ENCODE results near the gene IL12RB1. TPM values are rescaled to one million over a fixed set of nuclear protein-coding genes. Genes with fewer than 3 reads are reported as not detected.
A peak's percentile ranks its signal among the peaks of the same experiment; 100 is the strongest.

IL12RB1 gene
- total and polyA plus RNA-seq, 2 donors from 2014 or later = 0.45 to 3.2 TPM

DNA sequence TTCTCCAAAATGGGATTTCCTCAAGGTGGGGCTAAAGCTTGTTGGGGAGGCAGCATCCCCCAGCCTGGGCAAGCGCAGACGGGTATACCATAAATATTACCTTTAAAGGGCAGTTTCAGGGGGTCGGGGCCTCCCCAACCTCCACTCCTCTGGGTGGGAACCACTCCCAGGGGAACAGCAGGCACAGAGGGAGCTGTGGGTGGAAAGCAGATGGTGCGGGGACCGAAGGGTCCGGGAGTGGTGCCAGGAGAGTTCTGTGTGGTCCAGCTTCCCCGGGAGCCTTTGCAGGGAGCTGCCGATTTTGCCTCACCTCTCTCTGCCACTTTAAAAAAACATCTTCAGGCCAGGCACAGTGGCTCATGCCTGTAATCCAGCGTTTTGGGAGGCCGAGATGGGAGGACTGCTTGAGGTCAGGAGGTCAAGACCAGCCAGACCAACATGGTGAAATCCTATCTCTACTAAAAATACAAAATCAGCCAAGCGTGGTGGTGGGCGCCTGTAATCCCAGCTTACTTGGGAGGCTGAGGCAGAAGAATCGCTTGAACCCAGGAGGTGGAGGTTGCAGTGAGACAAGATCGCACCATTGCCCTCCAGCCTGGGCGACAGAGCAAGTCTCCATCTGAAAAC lies 16.3 kb upstream of the IL12RB1 start:
- no peak for DNase-seq
- no peaks in the 10 kb centered on the region for H3K9me3 ChIP-seq (ENCODE audit: control insufficient read depth in 2 of 3, insufficient read depth in 1 of 3, low read length in 3 of 3)
- no peak overlapping the region for H3K9ac ChIP-seq (ENCODE audit: low read length in 3 of 3)
- TF ChIP-seq, protein P1, sequence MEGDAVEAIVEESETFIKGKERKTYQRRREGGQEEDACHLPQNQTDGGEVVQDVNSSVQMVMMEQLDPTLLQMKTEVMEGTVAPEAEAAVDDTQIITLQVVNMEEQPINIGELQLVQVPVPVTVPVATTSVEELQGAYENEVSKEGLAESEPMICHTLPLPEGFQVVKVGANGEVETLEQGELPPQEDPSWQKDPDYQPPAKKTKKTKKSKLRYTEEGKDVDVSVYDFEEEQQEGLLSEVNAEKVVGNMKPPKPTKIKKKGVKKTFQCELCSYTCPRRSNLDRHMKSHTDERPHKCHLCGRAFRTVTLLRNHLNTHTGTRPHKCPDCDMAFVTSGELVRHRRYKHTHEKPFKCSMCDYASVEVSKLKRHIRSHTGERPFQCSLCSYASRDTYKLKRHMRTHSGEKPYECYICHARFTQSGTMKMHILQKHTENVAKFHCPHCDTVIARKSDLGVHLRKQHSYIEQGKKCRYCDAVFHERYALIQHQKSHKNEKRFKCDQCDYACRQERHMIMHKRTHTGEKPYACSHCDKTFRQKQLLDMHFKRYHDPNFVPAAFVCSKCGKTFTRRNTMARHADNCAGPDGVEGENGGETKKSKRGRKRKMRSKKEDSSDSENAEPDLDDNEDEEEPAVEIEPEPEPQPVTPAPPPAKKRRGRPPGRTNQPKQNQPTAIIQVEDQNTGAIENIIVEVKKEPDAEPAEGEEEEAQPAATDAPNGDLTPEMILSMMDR (IDR thresholded peaks at IDR 0.05; ENCODE audit: borderline replicate concordance, extremely low read depth, insufficient read depth) = no peak
- intact Hi-C loops (cut with DNase I) = no loop called here
- no peaks in the 10 kb centered on the region for H3K36me3 ChIP-seq (ENCODE audit: control insufficient read depth in 2 of 3, insufficient read depth in 3 of 3, low read length in 3 of 3)
- no peak overlapping the region for H3K27ac ChIP-seq (ENCODE audit: low read depth in 2 of 2, low read length in 2 of 2)
- H3K4me1 ChIP-seq (ENCODE audit: control insufficient read depth in 2 of 3, insufficient read depth in 2 of 3, low read depth in 1 of 3, low read length in 3 of 3) = peaks cover 0 to 14% (median 0%) of the 10 kb centered on the region in 3 donors
- H3K4me3 ChIP-seq (ENCODE audit: low read length in 3 of 3) = no peak overlapping the region
- FAIRE-seq = no peak
- H3K27me3 ChIP-seq (ENCODE audit: control insufficient read depth, insufficient read depth, low read length) = peaks cover 7% of the 10 kb centered on the region

DNA sequence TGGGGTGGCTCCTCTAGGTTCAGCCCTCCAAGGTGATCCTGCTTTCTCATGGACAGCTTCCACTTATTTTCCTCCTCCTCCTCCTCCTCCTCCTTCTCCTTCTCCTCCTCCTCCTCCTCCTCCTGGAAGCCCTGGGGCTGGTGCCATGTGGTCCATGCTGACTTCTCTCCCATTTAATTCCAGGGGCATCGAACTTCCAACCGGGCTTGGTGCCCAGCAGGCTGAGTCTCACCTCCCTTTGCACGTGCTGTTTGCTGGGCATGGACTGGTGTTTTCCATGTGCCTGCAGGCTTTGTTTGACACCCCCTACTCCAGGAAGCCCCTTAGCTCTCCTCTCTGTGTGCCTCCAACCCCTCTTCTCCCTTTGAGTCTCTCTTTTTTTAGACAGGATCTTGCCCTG lies 14.5 kb upstream of the IL12RB1 start:
- intact Hi-C loops (cut with DNase I) = no loop called here
- DNase-seq (no peak), FAIRE-seq (no peak)

DNA sequence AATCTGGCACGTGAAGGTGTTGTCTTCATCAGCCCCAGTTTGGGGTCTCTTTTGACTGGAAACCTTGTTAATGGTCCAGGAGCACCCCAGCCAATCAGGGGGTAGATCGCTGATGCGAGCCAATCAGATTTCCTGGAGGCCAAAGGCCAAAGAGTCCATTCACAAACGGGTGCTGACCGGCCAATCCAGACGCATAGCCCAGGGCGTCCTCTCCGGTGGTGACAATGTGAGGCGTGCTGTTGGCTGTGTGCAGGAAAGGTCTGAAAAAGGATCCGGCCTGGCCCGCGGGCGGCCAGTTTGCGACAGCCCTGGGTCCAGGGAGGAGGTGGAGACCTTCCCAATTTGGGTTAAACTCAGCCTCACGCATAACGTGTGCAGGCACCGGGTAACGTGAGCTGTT lies 14.0 kb upstream of the IL12RB1 start:
- H3K27me3 ChIP-seq (ENCODE audit: control insufficient read depth, insufficient read depth, low read length) = peaks cover 7% of the 10 kb centered on the region
- no peak for FAIRE-seq

More for the DNA sequence above, 14.5 kb upstream of the IL12RB1 start:
- H3K9me3 ChIP-seq (ENCODE audit: control insufficient read depth in 2 of 3, insufficient read depth in 1 of 3, low read length in 3 of 3) = no peaks in the 10 kb centered on the region
- no peak overlapping the region for H3K9ac ChIP-seq (ENCODE audit: low read length in 3 of 3)
- no peak overlapping the region for H3K4me3 ChIP-seq (ENCODE audit: low read length in 3 of 3)
- H3K4me1 ChIP-seq (ENCODE audit: control insufficient read depth in 2 of 3, insufficient read depth in 2 of 3, low read depth in 1 of 3, low read length in 3 of 3) = peaks cover 0 to 17% (median 0%) of the 10 kb centered on the region in 3 donors
- no peak overlapping the region for H3K27ac ChIP-seq (ENCODE audit: low read depth in 2 of 2, low read length in 2 of 2)
- H3K36me3 ChIP-seq (ENCODE audit: control insufficient read depth in 2 of 3, insufficient read depth in 3 of 3, low read length in 3 of 3) = no peaks in the 10 kb centered on the region
- TF ChIP-seq, protein P1 (IDR thresholded peaks at IDR 0.05; ENCODE audit: borderline replicate concordance, extremely low read depth, insufficient read depth) = no peak
- H3K27me3 ChIP-seq (ENCODE audit: control insufficient read depth, insufficient read depth, low read length) = peaks cover 7% of the 10 kb centered on the region

More for the DNA sequence above, 14.0 kb upstream of the IL12RB1 start:
- intact Hi-C loops (cut with DNase I) = no loop called here
- TF ChIP-seq, protein P1 (IDR thresholded peaks at IDR 0.05; ENCODE audit: borderline replicate concordance, extremely low read depth, insufficient read depth) = no peak
- H3K9ac ChIP-seq (ENCODE audit: low read length in 3 of 3) = no peak overlapping the region
- H3K4me1 ChIP-seq (ENCODE audit: control insufficient read depth in 2 of 3, insufficient read depth in 2 of 3, low read depth in 1 of 3, low read length in 3 of 3) = peaks cover 0 to 17% (median 0%) of the 10 kb centered on the region in 3 donors
- H3K4me3 ChIP-seq (ENCODE audit: low read length in 3 of 3) = no peak overlapping the region
- peak in 4 of 5 donors; percentile 47 to 67 (median 52) for DNase-seq
- no peaks in the 10 kb centered on the region for H3K9me3 ChIP-seq (ENCODE audit: control insufficient read depth in 2 of 3, insufficient read depth in 1 of 3, low read length in 3 of 3)
- H3K27ac ChIP-seq (ENCODE audit: low read depth in 2 of 2, low read length in 2 of 2) = no peak overlapping the region
- no peaks in the 10 kb centered on the region for H3K36me3 ChIP-seq (ENCODE audit: control insufficient read depth in 2 of 3, insufficient read depth in 3 of 3, low read length in 3 of 3)
